Adipose tissue (tissue), 3 donors: ENCODE data around the gene HS3ST5. TPM values are rescaled to one million over a fixed set of nuclear protein-coding genes. Genes with fewer than 3 reads are reported as not detected.
"Not testable (repeated sequence)": the region's sequence is repeated elsewhere in the genome, so short reads cannot be mapped to it uniquely, and the experiment has no call there.

Experiments
- H3K27ac ChIP-seq: one replicate; pipeline ENCODE4 v1.5.1; 2013; ENCODE audit warnings: low read depth, low read length
- WGBS, 3 donors: extraction: QIAGEN DNeasy Blood & Tissue Kit; methylation state at CpG; one replicate each; pipeline ENCODE4 v1.1.7; 2013; 5-methylcytosine and 5-hydroxymethylcytosine counted together
- polyA plus RNA-seq, 3 donors: library from polyadenylated mRNA; stranded (reverse); fragments of 200-250 nt; gene quantifications; one replicate each; pipeline ENCODE4 v1.2.3, GENCODE V29; 2013
- donor health status: healthy with polysubstance abuse.
- donor health status: Bipolar disorder and iron deficiency.
- donor health status: healthy.

Gene HS3ST5
- polyA plus RNA-seq, 3 donors = 0.07 TPM; not detected in 2

DNA sequence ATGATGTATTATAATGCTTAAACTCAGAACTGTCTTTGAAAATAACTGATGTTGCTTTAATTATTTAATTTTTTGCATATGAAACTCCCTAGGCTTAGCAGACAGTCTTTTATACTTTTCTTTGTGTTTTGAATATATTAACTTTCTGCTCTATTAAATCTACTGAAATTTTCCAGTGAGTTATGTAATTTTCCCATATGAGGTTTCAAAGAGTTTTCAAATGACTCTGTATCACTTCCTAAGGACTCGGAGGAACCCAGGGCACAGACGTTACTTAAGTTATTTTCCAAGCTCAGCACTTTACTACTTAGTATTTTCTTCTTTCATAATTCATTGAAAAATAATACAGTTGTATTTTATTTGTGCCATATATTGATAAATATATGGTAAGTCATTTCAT, 122.6 kb downstream of the HS3ST5 start:
- 62 to 90% (median 67%) methylated on average over 2 of the region's 2 CpGs for WGBS, 3 donors
- no peak overlapping the region for H3K27ac ChIP-seq

- H3K27ac ChIP-seq = no peak overlapping the region
- WGBS, 3 donors = 62 to 88% (median 87%) methylated on average over 8 of the region's 8 CpGs
These were observed 124.1 kb downstream of the HS3ST5 start for GRCh38 chr6:114218437-114219340.

GRCh38 chr6:114217996-114218395, 124.8 kb downstream of the HS3ST5 start:
- WGBS, 3 donors = 88 to 92% (median 92%) methylated on average over 10 of the region's 10 CpGs
- H3K27ac ChIP-seq = not testable (repeated sequence)

- 84 to 96% (median 91%) methylated on average over 3 of the region's 3 CpGs for WGBS, 3 donors
- H3K27ac ChIP-seq = no peak overlapping the region
These were observed 125.9 kb downstream of the HS3ST5 start for GRCh38 chr6:114216789-114217467.

- WGBS, 3 donors = 81 to 90% (median 82%) methylated on average over 4 of the region's 4 CpGs
- H3K27ac ChIP-seq = no peak overlapping the region
These were observed 132.4 kb downstream of the HS3ST5 start for GRCh38 chr6:114210467-114210866.

DNA sequence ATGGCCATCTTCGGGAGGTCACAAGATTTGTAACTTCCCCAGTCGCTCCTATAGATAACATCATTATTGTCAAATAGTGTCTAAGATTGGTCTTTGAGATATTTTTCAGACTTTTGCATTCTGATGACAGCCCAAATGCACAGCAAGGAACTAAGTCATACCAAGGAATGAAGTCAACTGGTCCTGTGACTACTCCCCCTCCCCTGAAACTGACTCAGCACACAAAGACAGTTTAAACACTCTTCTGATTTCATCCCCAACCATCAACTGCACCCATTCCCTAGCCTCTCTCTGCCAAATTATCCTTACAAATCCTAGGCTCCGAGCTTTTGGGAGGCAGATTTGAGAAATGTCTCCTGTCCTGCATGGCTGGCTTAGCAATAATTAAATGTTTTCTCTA, 139.4 kb downstream of the HS3ST5 start:
- 86 to 98% (median 87%) methylated on average over 3 of the region's 3 CpGs for WGBS, 3 donors
- no peak overlapping the region for H3K27ac ChIP-seq

DNA sequence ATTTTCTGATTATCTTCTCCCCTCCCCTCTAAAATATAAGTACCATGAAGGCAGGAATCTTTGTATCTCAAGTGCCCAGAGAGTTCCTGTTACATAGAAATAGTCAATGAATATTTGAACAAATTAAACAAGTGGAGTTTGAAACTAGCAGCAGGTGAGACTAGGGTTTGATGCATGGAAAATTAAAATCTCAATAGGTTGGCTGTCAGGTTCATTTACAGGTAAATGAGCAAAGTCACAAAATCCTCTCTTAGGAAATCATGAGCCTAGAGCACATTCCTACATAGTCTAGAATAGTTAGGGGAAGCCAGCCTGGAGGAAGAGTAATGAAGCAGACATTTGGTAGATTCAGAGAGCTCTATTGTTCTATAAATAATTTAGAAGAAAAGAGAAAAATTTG, 140.4 kb downstream of the HS3ST5 start:
- H3K27ac ChIP-seq = no peak overlapping the region

DNA sequence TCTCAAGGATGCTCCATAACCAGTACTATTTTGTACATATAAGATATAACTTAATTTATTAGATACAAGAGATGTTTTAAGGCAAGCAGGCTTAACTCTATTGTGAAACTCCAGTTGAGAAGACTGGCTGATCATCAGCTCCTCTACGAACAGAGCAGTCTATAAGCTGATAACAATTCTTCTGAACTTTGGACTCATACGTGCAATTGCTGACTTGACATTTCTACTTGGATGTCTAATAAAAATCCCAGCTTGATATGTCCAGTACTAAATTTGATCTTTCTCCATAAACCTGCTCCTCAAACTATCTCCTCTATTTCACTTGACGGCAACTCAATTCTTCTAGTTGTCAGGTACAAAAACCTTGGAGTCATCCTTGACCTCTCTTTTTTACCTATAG, 141.9 kb downstream of the HS3ST5 start:
- WGBS, 3 donors = 55 to 85% (median 77%) methylated on average over 3 of the region's 3 CpGs
- no peak overlapping the region for H3K27ac ChIP-seq

GRCh38 chr6:114195631-114196403, 147.0 kb downstream of the HS3ST5 start:
- H3K27ac ChIP-seq = no peak overlapping the region
- WGBS, 3 donors = 77 to 94% (median 78%) methylated on average over 7 of the region's 7 CpGs

DNA sequence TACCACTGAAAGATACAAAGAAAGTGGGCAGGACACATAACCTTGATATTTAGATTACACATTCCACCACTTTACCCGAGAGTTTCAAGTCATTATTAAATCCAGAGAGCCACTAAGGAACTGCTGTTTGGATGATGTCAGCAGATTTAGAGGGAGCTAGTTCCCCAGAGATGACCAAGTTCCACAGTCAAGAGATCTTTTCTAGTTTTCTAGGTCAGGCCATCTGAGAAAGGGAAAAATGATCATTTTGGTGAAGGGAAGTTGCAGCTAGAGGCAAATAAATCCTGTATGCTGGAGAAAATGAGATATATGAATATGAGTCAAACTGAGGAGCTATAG, 147.8 kb downstream of the HS3ST5 start:
- no peak overlapping the region for H3K27ac ChIP-seq
- WGBS, 3 donors = 44 to 46% (median 46%) methylated on average over 1 of the region's 1 CpG

DNA sequence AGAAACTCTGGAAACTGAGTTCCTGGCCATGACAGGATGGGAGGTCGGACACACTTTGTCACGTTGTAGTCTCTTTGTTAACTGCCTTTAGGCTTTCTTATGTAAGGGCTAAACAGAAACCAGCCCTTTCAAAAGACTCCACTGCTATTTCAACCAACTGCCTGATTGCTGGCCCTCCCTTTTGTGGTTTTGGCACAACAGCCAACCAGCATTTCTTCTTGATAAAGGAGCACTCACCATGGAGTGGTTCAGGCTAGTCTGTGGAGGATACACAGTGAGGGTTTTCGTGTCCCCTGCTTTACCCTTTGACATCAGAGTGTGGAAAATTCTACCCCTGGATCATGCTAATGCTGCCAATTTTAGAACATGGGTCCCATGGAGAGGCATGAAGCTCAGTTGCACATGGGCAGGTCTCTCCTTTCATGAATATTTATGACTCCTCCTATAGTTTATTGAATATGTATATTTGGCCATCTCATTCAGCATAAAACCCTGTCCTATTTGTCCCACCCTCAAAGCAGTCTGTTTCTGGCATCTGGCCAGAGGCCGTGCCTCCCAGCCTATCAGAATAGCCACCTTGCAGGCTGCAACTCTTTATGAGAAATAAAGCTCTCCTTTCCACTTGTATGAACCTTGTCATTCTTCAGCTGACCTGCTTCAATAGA, 148.3 kb downstream of the HS3ST5 start:
- WGBS, 3 donors = 41 to 66% (median 51%) methylated on average over 4 of the region's 4 CpGs
- no peak overlapping the region for H3K27ac ChIP-seq

DNA sequence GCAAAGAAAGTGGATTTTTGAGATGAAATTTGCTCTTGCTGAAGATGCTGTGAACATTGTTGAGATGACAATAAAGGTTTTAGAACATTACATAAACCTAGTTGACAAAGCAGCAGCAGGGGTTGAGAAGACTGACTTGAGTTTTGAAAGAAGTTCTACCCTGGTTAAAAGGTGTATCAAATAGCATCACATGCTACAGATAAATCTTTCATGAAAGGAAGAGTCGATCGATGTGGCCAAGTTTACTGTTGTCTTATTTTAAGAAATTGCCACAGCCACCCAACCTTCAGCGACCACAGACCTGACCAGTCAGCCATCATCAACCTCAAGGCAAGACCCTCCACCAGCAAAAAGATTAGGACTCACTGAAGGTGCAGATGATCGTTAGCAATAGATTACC, 155.3 kb downstream of the HS3ST5 start:
- H3K27ac ChIP-seq = no peak overlapping the region
- WGBS, 3 donors = 90 to 95% (median 94%) methylated on average over 4 of the region's 4 CpGs

GRCh38 chr6:114181664-114182063, 161.2 kb downstream of the HS3ST5 start:
- no peak overlapping the region for H3K27ac ChIP-seq
- WGBS, 3 donors = 64 to 71% (median 67%) methylated on average over 3 of the region's 3 CpGs

GRCh38 chr6:114179411-114179810, 163.4 kb downstream of the HS3ST5 start:
- H3K27ac ChIP-seq = no peak overlapping the region
- 81 to 95% (median 93%) methylated on average over 1 of the region's 1 CpG for WGBS, 3 donors

- 51 to 84% (median 55%) methylated on average over 2 of the region's 2 CpGs for WGBS, 3 donors
- H3K27ac ChIP-seq = no peak overlapping the region
These were observed 166.1 kb downstream of the HS3ST5 start for GRCh38 chr6:114176726-114177125.

DNA sequence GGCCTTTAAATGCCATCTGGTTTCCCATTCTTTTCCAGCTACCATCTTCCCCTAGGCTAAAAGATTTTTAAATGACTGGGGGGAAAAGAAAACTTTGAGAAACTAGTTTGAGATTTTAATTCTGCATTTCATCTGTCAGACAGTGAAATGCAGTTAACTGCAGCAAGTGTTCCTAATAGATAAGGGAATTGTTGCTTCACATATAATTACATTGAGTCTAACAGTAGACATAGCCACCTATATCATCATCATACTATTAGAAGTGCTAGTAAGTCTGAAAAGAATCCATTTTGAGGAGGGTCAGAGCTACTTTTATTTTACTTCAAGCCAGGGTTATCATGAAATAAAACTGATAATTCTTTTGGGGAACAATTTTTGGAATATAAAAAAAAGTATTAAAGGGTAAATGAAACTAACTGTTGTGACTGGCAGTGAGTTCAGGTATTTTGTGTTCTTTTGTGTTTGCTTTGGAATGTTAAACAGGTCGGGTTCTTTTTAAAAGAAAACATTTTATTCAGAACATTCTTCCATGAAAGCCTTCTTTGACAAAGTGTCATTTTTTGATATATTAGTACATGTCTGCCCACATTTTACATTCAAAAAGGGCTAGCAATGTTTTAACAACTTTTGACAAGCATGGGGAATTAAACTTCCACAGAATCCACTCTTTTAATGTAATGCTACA, 170.1 kb downstream of the HS3ST5 start:
- 31 to 82% (median 72%) methylated on average over 1 of the region's 1 CpG for WGBS, 3 donors
- H3K27ac ChIP-seq = no peak overlapping the region

DNA sequence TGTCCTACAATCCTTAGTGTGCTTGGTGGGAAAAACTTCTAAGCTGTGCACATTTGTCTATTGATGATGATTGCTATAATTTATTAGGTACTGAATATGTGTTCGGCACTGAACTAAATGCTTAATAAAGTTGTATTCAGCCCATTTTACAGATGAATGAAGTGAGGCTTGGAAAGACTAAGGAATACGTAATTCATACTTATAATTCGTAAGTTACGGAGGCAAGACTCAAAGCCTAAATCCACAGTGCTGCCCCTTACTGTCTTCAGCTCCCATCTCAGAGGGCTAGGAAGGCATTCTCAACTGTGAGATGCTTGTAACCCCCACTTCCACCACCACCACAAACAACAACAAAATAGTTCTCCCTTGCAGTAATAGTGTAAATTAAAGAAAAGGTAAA, 171.3 kb downstream of the HS3ST5 start:
- WGBS, 3 donors = 95 to 99% (median 97%) methylated on average over 4 of the region's 4 CpGs

GRCh38 chr6:114170958-114171387, 171.8 kb downstream of the HS3ST5 start:
- H3K27ac ChIP-seq = no peak overlapping the region
- 35 to 87% (median 82%) methylated on average over 1 of the region's 1 CpG for WGBS, 3 donors

More for the DNA sequence above, 171.3 kb downstream of the HS3ST5 start:
- H3K27ac ChIP-seq = no peak overlapping the region
